ENCODE results near the gene NOL4L. TPM values are rescaled to one million over a fixed set of nuclear protein-coding genes. Genes with fewer than 3 reads are reported as not detected.

The NOL4L gene
- total and polyA plus RNA-seq, 9 donors = 10.4 to 20.0 (median 16.1) TPM

DNA sequence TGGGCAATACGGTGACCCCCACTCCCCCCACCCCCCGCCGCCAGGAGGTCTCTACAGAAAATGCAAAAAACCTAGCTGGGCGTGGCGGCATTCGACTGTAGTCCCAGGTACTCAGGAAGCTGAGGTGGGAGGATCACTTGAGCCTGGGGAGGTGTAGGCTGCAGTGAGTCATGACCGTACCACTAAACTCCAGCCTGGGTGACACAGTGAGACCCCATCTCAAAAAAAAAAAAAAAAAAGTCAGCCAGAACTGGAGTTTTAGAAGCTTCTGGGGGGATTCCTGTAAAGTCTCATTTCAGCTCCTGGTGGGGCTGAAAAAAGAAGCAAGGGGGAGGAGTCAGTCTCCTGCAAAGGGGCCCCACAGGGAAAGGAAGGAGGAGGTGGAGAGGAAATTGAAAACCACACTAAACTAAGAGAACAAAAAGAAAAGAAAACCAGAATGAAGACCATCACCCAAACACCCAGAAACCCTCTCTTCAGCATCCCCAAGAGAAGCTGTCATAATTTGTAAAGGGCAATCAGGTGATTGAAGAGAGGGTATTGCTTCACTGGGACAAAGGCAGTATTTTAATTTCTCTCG is 50.4 kb downstream of the NOL4L start:
- no CpG with 5 or more reads among the region's 8 CpGs for WGBS (ENCODE audit: insufficient coverage)
- no peak for DNase-seq
- H3K27ac ChIP-seq (ENCODE audit: low read length) = no peak overlapping the region
- peaks cover 39% of the 10 kb centered on the region for H3K4me1 ChIP-seq (ENCODE audit: control insufficient read depth, insufficient read depth, low read length)
- H3K27me3 ChIP-seq (ENCODE audit: control insufficient read depth, insufficient read depth, low read length) = no peaks in the 10 kb centered on the region
- H3K9me3 ChIP-seq (replicated peaks; ENCODE audit: control insufficient read depth, low read depth, low read length) = no peaks in the 10 kb centered on the region
- no peak overlapping the region for H3K4me3 ChIP-seq (ENCODE audit: low read length)
- no peaks in the 10 kb centered on the region for H3K36me3 ChIP-seq (ENCODE audit: control insufficient read depth, insufficient read depth, low read length)

DNA sequence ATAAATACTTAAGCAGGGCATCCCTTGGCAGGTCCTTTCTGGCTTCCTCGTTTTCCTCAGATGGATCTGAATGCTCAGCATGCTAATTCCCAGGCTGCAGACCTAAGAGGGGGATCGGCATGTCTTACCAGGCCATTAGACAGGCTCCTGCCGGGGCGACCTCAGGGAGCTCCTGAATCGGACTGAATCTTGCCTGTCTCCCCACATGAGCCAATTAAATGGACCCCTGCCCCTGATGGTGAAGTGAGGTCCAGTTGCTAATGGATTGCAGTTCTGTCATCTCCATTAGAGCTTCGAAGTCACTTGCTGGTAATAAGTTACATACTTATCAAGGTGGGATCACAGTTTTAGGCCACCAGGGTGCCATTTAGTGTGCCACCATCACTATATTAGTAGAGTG is 51.4 kb downstream of the NOL4L start:
- H3K9me3 ChIP-seq (replicated peaks; ENCODE audit: control insufficient read depth, low read depth, low read length) = no peaks in the 10 kb centered on the region
- peaks cover 31% of the 10 kb centered on the region for H3K4me1 ChIP-seq (ENCODE audit: control insufficient read depth, insufficient read depth, low read length)
- no peaks in the 10 kb centered on the region for H3K27me3 ChIP-seq (ENCODE audit: control insufficient read depth, insufficient read depth, low read length)
- H3K4me3 ChIP-seq (ENCODE audit: low read length) = no peak overlapping the region
- DNase-seq = no peak
- 63% methylated on average over 1 of the region's 6 CpGs for whole genome bisulfite sequencing (ENCODE audit: insufficient coverage)
- H3K27ac ChIP-seq (ENCODE audit: low read length) = no peak overlapping the region
- no peaks in the 10 kb centered on the region for H3K36me3 ChIP-seq (ENCODE audit: control insufficient read depth, insufficient read depth, low read length)

DNA sequence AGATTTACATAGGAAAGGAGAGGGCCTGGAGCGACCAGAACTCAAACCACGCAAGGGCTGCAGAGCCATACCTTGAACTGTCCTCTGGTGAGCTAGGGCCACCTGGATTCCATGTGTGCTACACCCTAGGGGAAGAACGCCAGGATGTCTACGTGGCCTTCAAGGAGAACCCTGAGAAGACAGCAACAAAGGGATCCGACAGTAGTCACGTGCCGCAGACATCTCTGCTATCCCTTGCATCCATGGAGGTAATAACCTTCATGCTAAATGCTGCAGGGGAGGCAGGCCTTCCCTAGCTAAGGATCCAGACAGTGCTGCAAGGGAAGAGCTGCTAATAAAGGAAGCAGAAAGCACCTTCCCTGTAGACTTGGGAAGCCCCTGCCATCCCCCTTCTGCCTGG is 52.9 kb downstream of the NOL4L start:
- no peak for DNase-seq
- Histone ChIP-seq H3K4me3 (ENCODE audit: low read length) (no peak overlapping the region), H3K4me1 (ENCODE audit: control insufficient read depth, insufficient read depth, low read length) (peaks cover 32% of the 10 kb centered on the region), H3K36me3 (ENCODE audit: control insufficient read depth, insufficient read depth, low read length) (no peaks in the 10 kb centered on the region), H3K9me3 (replicated peaks; ENCODE audit: control insufficient read depth, low read depth, low read length) (no peaks in the 10 kb centered on the region), H3K27me3 (ENCODE audit: control insufficient read depth, insufficient read depth, low read length) (no peaks in the 10 kb centered on the region), H3K27ac (ENCODE audit: low read length) (no peak overlapping the region)
- 93% methylated on average over 7 of the region's 7 CpGs for WGBS (ENCODE audit: insufficient coverage)

DNA sequence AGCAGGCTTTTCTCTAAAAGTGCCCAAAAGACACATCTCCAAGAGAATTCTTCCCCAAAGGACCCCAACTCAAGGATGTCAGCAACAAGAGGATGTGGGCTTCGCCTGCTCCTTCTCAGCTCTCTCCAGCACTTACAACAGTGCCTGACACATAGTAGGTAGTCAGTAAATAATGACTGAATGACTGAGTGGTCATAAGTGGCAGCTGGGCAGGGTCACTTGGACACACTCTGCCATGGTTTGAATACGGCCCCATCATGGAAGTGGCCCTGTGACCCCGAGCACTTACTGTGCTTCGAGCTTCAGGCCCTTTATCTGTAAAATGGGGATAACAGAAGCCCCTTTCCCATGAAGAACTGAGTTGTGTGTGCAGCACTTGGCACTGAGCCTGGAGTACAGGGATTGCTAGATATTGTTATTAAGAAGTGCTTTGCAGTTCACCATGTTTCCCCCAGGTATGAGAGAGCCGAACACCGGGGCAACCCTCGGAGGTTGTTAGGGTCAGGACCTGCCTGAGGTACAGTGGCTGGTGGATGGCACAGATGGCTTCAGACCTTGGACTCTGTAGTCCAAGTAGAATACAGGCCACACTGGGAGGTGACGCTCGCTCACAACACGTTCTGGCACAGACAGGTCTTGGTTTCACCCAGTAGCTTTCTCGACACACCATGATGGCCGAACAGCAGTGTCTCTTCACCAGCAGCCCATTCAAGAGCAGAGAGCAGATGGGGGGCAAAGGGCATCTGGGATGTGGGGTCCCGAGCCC is 56.0 kb downstream of the NOL4L start:
- H3K27me3 ChIP-seq (ENCODE audit: control insufficient read depth, insufficient read depth, low read length) = no peaks in the 10 kb centered on the region
- WGBS (ENCODE audit: insufficient coverage) = 89% methylated on average over 10 of the region's 13 CpGs
- H3K9me3 ChIP-seq (replicated peaks; ENCODE audit: control insufficient read depth, low read depth, low read length) = no peaks in the 10 kb centered on the region
- H3K27ac ChIP-seq (ENCODE audit: low read length) = no peak overlapping the region
- no peaks in the 10 kb centered on the region for H3K36me3 ChIP-seq (ENCODE audit: control insufficient read depth, insufficient read depth, low read length)
- H3K4me3 ChIP-seq (ENCODE audit: low read length) = no peak overlapping the region
- peaks cover 38% of the 10 kb centered on the region for H3K4me1 ChIP-seq (ENCODE audit: control insufficient read depth, insufficient read depth, low read length)
- DNase-seq = no peak

DNA sequence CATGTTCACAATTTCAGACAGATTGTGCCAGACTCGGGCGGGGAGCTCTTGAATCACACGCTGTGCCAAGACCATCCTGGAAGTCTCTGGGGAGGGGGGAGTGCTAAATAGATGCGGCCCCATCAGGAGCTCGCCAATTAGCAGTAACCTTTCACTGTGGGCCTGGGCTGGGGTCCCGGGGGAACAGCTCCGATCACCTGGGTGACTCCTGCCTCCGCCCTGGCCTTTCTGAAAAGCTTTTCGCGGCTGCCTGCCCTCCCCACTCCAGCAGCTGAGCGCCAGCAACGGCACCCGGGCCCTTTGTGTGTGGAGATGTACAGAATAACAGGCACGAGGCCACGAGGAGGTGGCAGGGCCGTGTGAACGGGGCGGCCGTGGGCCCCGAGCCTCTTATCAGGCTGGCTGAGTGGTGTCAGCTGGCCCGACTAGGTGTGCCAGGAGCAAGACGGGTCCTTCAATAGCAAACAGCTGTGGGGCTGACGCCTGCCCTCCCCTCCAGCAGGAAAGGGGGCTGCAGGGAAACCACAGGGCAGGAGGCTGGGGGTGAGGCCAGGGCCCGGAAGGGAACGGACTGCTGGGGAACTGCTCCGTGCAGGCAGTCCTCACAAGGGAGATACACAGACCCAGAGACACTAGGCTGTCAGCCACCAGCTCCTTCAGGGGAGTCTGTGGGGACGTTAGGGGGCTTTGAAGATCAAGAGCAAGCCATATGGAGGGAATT is 56.8 kb downstream of the NOL4L start:
- DNase-seq = peak; percentile 38
- Histone ChIP-seq H3K27me3 (ENCODE audit: control insufficient read depth, insufficient read depth, low read length) (no peaks in the 10 kb centered on the region), H3K36me3 (ENCODE audit: control insufficient read depth, insufficient read depth, low read length) (no peaks in the 10 kb centered on the region), H3K9me3 (replicated peaks; ENCODE audit: control insufficient read depth, low read depth, low read length) (no peaks in the 10 kb centered on the region), H3K4me1 (ENCODE audit: control insufficient read depth, insufficient read depth, low read length) (peaks cover 45% of the 10 kb centered on the region), H3K4me3 (ENCODE audit: low read length) (no peak overlapping the region), H3K27ac (ENCODE audit: low read length) (no peak overlapping the region)
- 32% methylated on average over 14 of the region's 27 CpGs for WGBS (ENCODE audit: insufficient coverage)

DNA sequence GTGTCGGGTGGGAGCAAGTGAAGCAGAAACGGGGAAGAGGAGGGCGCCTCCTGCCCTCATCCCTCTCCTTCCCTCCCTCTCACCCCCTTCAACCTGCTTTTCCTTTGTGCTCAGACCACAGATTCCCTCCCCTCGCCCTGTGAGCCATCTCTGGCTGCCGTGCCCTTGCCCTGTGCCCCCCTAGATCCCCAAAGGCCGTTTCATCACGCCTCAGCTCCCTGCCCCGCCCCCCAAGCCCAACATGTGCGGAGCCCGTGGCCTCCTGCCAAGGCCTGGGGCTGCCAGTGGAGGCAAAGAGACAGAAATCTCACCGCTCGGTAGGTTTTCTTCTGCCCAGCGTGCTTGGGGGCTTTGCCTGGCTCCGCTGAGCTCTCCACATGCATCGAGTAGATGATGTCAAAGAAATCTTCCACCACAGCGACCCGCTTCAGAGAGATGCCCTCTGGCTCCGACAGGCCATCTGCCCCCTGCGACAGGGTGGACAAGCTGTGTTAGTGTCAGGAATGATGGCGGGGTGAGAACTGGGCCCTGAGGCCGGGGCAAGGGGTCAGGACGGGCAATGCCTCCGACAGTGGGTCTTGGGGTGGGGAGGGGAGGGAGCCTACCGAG is 57.6 kb downstream of the NOL4L start:
- no peak overlapping the region for H3K27ac ChIP-seq (ENCODE audit: low read length)
- H3K36me3 ChIP-seq (ENCODE audit: control insufficient read depth, insufficient read depth, low read length) = no peaks in the 10 kb centered on the region
- no peaks in the 10 kb centered on the region for H3K9me3 ChIP-seq (replicated peaks; ENCODE audit: control insufficient read depth, low read depth, low read length)
- 41% methylated on average over 16 of the region's 24 CpGs for WGBS (ENCODE audit: insufficient coverage)
- H3K27me3 ChIP-seq (ENCODE audit: control insufficient read depth, insufficient read depth, low read length) = no peaks in the 10 kb centered on the region
- no peak overlapping the region for H3K4me3 ChIP-seq (ENCODE audit: low read length)
- DNase-seq = no peak
- H3K4me1 ChIP-seq (ENCODE audit: control insufficient read depth, insufficient read depth, low read length) = peaks cover 53% of the 10 kb centered on the region

DNA sequence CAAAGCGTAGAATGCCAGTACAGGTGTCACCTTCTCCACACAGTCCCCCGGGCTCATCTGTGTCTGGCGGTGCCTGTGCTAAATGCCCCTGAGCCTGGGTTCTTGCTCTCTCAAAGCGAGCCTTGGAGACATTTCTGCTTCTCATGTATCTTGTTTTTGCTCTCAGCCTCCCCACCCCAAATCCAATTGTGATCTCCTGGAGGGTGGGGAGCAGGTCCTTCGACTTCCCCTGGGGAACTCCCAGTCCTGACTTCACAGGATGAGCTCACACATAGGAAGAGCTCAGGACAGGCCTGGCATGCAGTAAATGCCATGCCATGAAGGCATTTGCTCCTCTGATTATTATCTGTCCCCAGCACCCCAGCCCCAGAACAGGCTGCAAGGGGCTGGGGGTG is 58.1 kb downstream of the NOL4L start:
- Histone ChIP-seq H3K9me3 (replicated peaks; ENCODE audit: control insufficient read depth, low read depth, low read length) (no peaks in the 10 kb centered on the region), H3K27me3 (ENCODE audit: control insufficient read depth, insufficient read depth, low read length) (no peaks in the 10 kb centered on the region), H3K4me3 (ENCODE audit: low read length) (no peak overlapping the region), H3K4me1 (ENCODE audit: control insufficient read depth, insufficient read depth, low read length) (peaks cover 58% of the 10 kb centered on the region), H3K36me3 (ENCODE audit: control insufficient read depth, insufficient read depth, low read length) (no peaks in the 10 kb centered on the region), H3K27ac (ENCODE audit: low read length) (no peak overlapping the region)
- no peak for DNase-seq
- WGBS (ENCODE audit: insufficient coverage) = 94% methylated on average over 2 of the region's 5 CpGs

DNA sequence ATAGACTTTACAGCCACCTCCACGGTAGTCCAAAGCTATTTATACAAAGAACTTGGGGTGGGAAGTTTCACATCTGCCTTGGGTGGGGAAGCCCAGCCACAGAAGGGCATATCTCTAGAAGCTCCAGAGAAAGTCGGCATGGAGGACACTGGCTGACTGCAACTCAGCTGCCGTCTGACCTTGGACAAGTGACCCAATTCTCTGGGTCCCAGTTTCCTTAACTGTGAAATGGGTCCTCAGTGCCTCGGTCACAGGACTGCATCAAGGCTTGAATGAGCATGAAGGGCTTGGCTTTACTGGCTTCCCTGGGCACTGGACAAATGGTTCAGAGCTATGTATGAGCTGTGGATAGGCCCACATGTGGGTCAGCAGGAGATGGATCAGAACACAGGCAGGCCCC is 58.6 kb downstream of the NOL4L start:
- no peaks in the 10 kb centered on the region for H3K36me3 ChIP-seq (ENCODE audit: control insufficient read depth, insufficient read depth, low read length)
- H3K27ac ChIP-seq (ENCODE audit: low read length) = no peak overlapping the region
- H3K27me3 ChIP-seq (ENCODE audit: control insufficient read depth, insufficient read depth, low read length) = no peaks in the 10 kb centered on the region
- WGBS (ENCODE audit: insufficient coverage) = 58% methylated on average over 3 of the region's 4 CpGs
- DNase-seq = no peak
- H3K9me3 ChIP-seq (replicated peaks; ENCODE audit: control insufficient read depth, low read depth, low read length) = no peaks in the 10 kb centered on the region
- H3K4me3 ChIP-seq (ENCODE audit: low read length) = no peak overlapping the region
- peaks cover 63% of the 10 kb centered on the region for H3K4me1 ChIP-seq (ENCODE audit: control insufficient read depth, insufficient read depth, low read length)

DNA sequence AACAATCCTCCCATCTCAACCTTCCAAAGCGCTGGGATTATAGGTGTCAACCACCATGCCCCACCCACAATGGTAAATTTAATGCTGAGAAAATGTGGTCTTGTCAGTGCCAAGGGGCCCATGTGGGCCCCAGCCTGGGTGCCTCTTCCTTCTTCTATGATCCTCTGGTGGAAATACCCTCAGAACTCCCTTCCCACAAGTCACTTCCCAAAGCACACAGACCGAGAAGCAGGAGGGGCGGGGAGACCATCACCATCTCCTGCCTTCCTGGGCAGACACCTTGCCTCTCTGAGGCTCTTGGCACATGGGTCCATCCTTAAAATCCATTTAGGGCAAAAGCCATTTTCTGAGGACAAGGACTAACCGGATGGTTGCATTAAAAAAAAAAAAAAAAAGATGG is 59.0 kb downstream of the NOL4L start:
- WGBS (ENCODE audit: insufficient coverage) = 79% methylated on average over 2 of the region's 4 CpGs
- H3K9me3 ChIP-seq (replicated peaks; ENCODE audit: control insufficient read depth, low read depth, low read length) = no peaks in the 10 kb centered on the region
- peaks cover 67% of the 10 kb centered on the region for H3K4me1 ChIP-seq (ENCODE audit: control insufficient read depth, insufficient read depth, low read length)
- no peak for DNase-seq
- H3K27me3 ChIP-seq (ENCODE audit: control insufficient read depth, insufficient read depth, low read length) = no peaks in the 10 kb centered on the region
- H3K4me3 ChIP-seq (ENCODE audit: low read length) = no peak overlapping the region
- no peaks in the 10 kb centered on the region for H3K36me3 ChIP-seq (ENCODE audit: control insufficient read depth, insufficient read depth, low read length)
- no peak overlapping the region for H3K27ac ChIP-seq (ENCODE audit: low read length)

DNA sequence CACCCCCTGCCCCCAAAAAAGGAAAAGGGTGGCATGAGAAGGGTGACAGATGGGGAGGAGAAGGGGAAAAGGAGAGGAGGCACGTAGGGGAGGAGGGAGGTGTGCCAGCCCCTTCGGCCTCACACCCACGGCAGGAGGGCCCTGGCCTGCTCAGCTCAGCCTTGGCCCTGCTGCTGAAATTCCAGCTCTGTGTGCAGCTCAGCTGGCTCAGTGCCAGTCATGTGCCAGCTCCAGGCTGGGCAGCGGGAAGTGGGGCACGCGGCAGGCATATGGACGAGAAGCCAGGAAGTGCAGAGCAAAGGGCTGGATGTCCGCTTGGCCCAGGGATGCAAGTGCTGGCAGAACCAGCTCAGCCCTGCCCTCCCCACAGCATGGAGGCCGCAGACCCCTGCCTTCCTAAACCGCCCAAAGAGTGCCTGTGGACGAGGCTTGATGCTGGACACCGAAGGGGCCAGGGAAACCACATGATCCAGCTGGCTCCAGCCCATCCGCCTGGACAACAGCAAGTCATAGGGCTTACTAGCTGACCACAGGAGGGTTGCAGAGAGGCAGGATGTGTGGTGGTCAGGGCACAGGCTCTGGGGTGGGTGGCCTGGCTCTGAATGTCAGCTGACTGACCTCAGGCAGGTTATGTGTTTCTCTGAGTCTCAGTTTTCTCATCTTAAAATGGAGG is 60.2 kb downstream of the NOL4L start:
- 58% methylated on average over 11 of the region's 13 CpGs for WGBS (ENCODE audit: insufficient coverage)
- peak; percentile 83 for DNase-seq

More for the DNA sequence above, 60.2 kb downstream of the NOL4L start:
- Histone ChIP-seq H3K27ac (ENCODE audit: low read length) (no peak overlapping the region), H3K9me3 (replicated peaks; ENCODE audit: control insufficient read depth, low read depth, low read length) (no peaks in the 10 kb centered on the region), H3K36me3 (ENCODE audit: control insufficient read depth, insufficient read depth, low read length) (no peaks in the 10 kb centered on the region), H3K27me3 (ENCODE audit: control insufficient read depth, insufficient read depth, low read length) (no peaks in the 10 kb centered on the region), H3K4me1 (ENCODE audit: control insufficient read depth, insufficient read depth, low read length) (peaks cover 74% of the 10 kb centered on the region), H3K4me3 (ENCODE audit: low read length) (no peak overlapping the region)
